WTC11 (cell line): Measurements from ENCODE around the gene LPIN2. TPM values are rescaled to one million over a fixed set of nuclear protein-coding genes. Genes with fewer than 3 reads are reported as not detected.

Experiments
- ATAC-seq: fragments of 200-7000 bp; cut with Tn5 transposase; 2 replicates; pipeline ENCODE4 v1.10.0; 2021; ENCODE audit warnings: mild to moderate bottlenecking, moderate library complexity
- CTCF ChIA-PET: fragments of 300-600 bp; sonication (Branson Sonifier 250); formaldehyde crosslinking; loops from one replicate; lab custom pipeline; 2021; ENCODE audit warnings: antibody characterized with exemption; lab: Charles Lee
- POLR2A ChIA-PET: fragments of 350-600 bp; sonication (Branson Sonifier 250); formaldehyde crosslinking; loops from one replicate; lab custom pipeline; 2021; ENCODE audit warnings: antibody characterized with exemption; lab: Charles Lee
- DNase-seq: peaks from one replicate; pipeline ENCODE4 v3.0.0; 2021; ENCODE audit warnings: low spot score
- H3K27ac Mint-ChIP-seq: 2 replicates; pipeline ENCODE4 v1.8.0; 2021; ENCODE audit warnings: mixed read lengths
- H3K27me3 Mint-ChIP-seq: 2 replicates; pipeline ENCODE4 v1.8.0; 2021; ENCODE audit warnings: low read depth, mild to moderate bottlenecking, moderate library complexity, mixed read lengths
- H3K36me3 Mint-ChIP-seq: 2 replicates; pipeline ENCODE4 v1.8.0; 2021; ENCODE audit warnings: mixed read lengths
- H3K4me1 Mint-ChIP-seq: 2 replicates; pipeline ENCODE4 v1.8.0; 2022; ENCODE audit warnings: mixed read lengths
- H3K4me3 Mint-ChIP-seq: 2 replicates; pipeline ENCODE4 v1.8.0; 2021; ENCODE audit warnings: mild to moderate bottlenecking, moderate library complexity, mixed read lengths
- H3K9me3 Mint-ChIP-seq: 2 replicates; pipeline ENCODE4 v1.8.0; 2021; ENCODE audit warnings: mixed read lengths
- CREB1 ChIP-seq: sonication (generic); formaldehyde crosslinking; IDR thresholded peaks from 2 replicates; pipeline ENCODE4 v1.8.0; 2023; ENCODE audit warnings: mild to moderate bottlenecking, missing genetic modification reagents
- ELF4 ChIP-seq: sonication (generic); formaldehyde crosslinking; IDR thresholded peaks from 2 replicates; pipeline ENCODE4 v1.8.1; 2022; ENCODE audit warnings: low read depth, mild to moderate bottlenecking, moderate library complexity, missing genetic modification reagents
- ETV6 ChIP-seq: sonication (generic); formaldehyde crosslinking; IDR thresholded peaks from 2 replicates; pipeline ENCODE4 v1.8.1; 2022; ENCODE audit warnings: mild to moderate bottlenecking, missing genetic modification reagents
- FOXP1 ChIP-seq: sonication (generic); formaldehyde crosslinking; IDR thresholded peaks from 2 replicates; pipeline ENCODE4 v1.8.0; 2022; ENCODE audit warnings: missing genetic modification reagents, mild to moderate bottlenecking, moderate library complexity, borderline replicate concordance
- GRHL2 ChIP-seq: fragments of 250-450 bp; sonication (Bioruptor Pico); IDR thresholded peaks from 2 replicates; pipeline ENCODE4 v1.8.0; 2022; ENCODE audit warnings: mild to moderate bottlenecking, moderate library complexity; ENCODE audit not compliant: insufficient replicate concordance, severe bottlenecking
- IRF2 ChIP-seq: sonication (generic); formaldehyde crosslinking; IDR thresholded peaks from 2 replicates; pipeline ENCODE4 v1.8.0; 2022; ENCODE audit warnings: low read depth, missing genetic modification reagents, borderline replicate concordance
- JAZF1 ChIP-seq: fragments of 250-450 bp; sonication (Bioruptor Pico); IDR thresholded peaks from 2 replicates; pipeline ENCODE4 v1.9.0; 2021; ENCODE audit warnings: moderate library complexity, mild to moderate bottlenecking, inconsistent platforms
- KAT7 ChIP-seq: sonication (generic); formaldehyde crosslinking; IDR thresholded peaks from 2 replicates; pipeline ENCODE4 v1.8.1; 2023; ENCODE audit warnings: missing genetic modification reagents, mild to moderate bottlenecking, borderline replicate concordance
- MYBL2 ChIP-seq: sonication (generic); formaldehyde crosslinking; IDR thresholded peaks from 2 replicates; pipeline ENCODE4 v1.8.1; 2023; ENCODE audit warnings: mild to moderate bottlenecking, moderate library complexity, missing genetic modification reagents
- SOX15 ChIP-seq: fragments of 250-450 bp; sonication (Bioruptor Pico); IDR thresholded peaks from 2 replicates; pipeline ENCODE4 v1.9.0; 2021; ENCODE audit warnings: mild to moderate bottlenecking
- SP1 ChIP-seq: sonication (generic); formaldehyde crosslinking; conservative IDR thresholded peaks from 2 replicates; pipeline ENCODE4 v1.8.1; 2022; ENCODE audit warnings: missing genetic modification reagents
- TEAD4 ChIP-seq: sonication (generic); formaldehyde crosslinking; IDR thresholded peaks from 2 replicates; pipeline ENCODE4 v1.8.0; 2022; ENCODE audit warnings: mild to moderate bottlenecking, missing genetic modification reagents
- ZNF121 ChIP-seq: sonication (generic); formaldehyde crosslinking; IDR thresholded peaks from 2 replicates; pipeline ENCODE4 v1.8.0; 2023; ENCODE audit warnings: missing genetic modification reagents
- ZNF138 ChIP-seq: sonication (generic); formaldehyde crosslinking; conservative IDR thresholded peaks from 2 replicates; pipeline ENCODE4 v1.8.1; 2022; ENCODE audit warnings: mild to moderate bottlenecking, moderate library complexity, missing genetic modification reagents
- ZNF232 ChIP-seq: sonication (generic); formaldehyde crosslinking; IDR thresholded peaks from 2 replicates; pipeline ENCODE4 v1.8.0; 2022; ENCODE audit warnings: mild to moderate bottlenecking, missing genetic modification reagents
- ZNF317 ChIP-seq: sonication (generic); formaldehyde crosslinking; IDR thresholded peaks from 2 replicates; pipeline ENCODE4 v1.8.1; 2023; ENCODE audit warnings: low read depth, mild to moderate bottlenecking, moderate library complexity, missing genetic modification reagents, borderline replicate concordance
- ZNF423 ChIP-seq: fragments of 250-450 bp; sonication (Bioruptor Pico); IDR thresholded peaks from 2 replicates; pipeline ENCODE4 v2.1.2; 2022; ENCODE audit warnings: mild to moderate bottlenecking, moderate library complexity
- ZNF671 ChIP-seq: fragments of 250-450 bp; sonication (Bioruptor Pico); IDR thresholded peaks from 2 replicates; pipeline ENCODE4 v1.8.0; 2021; ENCODE audit warnings: mild to moderate bottlenecking
- total RNA-seq: library from RNA; stranded (reverse); gene quantifications from 3 replicates; pipeline ENCODE4 v1.2.3, GENCODE V29; 2021
- TF ChIP-seq, protein P1 (sequence below): sonication (generic); formaldehyde crosslinking; IDR thresholded peaks from 2 replicates; pipeline ENCODE4 v1.8.1; 2023; ENCODE audit warnings: mild to moderate bottlenecking, missing genetic modification reagents, moderate library complexity
- TF ChIP-seq, protein P2 (sequence below): sonication (generic); formaldehyde crosslinking; IDR thresholded peaks from 2 replicates; pipeline ENCODE4 v1.8.1; 2023; ENCODE audit warnings: mild to moderate bottlenecking, missing genetic modification reagents, borderline replicate concordance
- TF ChIP-seq, protein P3 (sequence below): sonication (generic); formaldehyde crosslinking; IDR thresholded peaks from 2 replicates; pipeline ENCODE4 v1.8.0; 2023; ENCODE audit warnings: missing genetic modification reagents
- TF ChIP-seq, protein P4 (sequence below): sonication (generic); formaldehyde crosslinking; conservative IDR thresholded peaks from 2 replicates; pipeline ENCODE4 v1.8.1; 2022; ENCODE audit warnings: mild to moderate bottlenecking, missing genetic modification reagents
- TF ChIP-seq, protein P5 (sequence below): sonication (generic); formaldehyde crosslinking; IDR thresholded peaks from 2 replicates; pipeline ENCODE4 v1.8.0; 2023; ENCODE audit warnings: missing genetic modification reagents, mild to moderate bottlenecking, borderline replicate concordance
- TF ChIP-seq, protein P6 (sequence below): sonication (generic); formaldehyde crosslinking; IDR thresholded peaks from 2 replicates; pipeline ENCODE4 v1.8.0; 2022; ENCODE audit warnings: mild to moderate bottlenecking, missing genetic modification reagents

LPIN2 gene
- total RNA-seq, 1 experiment from 2014 or later: 11.8 TPM

DNA sequence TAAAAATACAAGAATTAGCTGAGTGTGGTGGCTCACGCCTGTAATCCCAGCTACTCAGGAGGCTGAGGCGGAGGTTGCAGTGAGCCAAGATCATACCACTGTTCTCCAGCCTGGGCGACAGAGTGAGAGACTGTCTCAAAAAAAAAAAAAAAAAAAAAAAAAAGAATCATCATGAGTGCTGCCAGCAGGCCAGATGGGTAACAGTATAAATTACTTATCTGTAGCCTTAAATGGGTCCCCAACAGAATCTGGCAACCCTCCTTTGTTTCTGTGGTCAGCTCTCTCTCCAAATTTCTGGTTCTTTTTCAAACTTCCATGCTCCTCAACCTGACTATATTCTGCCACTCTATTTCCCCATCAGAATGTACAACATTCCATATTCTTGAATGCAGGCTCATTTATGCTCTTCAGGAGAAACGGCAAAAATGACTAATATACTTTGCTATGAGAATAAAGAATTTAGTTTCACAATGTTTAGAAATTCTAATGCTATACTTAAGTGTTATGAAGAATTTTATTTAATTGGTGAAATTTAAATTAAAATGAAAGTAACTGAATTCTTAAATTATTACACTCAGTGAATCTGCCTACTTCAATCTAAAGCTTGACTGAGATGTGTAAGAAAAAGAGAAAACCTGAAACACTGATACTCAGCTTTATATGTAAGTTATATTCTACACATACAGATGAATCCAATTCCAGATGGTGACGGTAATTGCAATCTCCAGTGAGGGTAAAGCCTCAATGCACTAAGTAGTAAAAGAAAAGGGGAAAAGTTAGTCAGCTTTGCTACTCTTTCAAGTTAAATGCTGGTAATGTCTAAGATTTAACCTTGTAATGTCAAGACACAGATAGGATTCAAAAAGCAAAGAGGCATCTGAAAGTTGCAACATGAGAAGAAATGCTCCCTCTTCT lies 24.8 kb downstream of the LPIN2 start (continued):
- TF ChIP-seq, protein P1, sequence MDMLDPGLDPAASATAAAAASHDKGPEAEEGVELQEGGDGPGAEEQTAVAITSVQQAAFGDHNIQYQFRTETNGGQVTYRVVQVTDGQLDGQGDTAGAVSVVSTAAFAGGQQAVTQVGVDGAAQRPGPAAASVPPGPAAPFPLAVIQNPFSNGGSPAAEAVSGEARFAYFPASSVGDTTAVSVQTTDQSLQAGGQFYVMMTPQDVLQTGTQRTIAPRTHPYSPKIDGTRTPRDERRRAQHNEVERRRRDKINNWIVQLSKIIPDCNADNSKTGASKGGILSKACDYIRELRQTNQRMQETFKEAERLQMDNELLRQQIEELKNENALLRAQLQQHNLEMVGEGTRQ (CRISPR knock-in tag): no peak
- TF ChIP-seq IRF2 (CRISPR knock-in tag): no peak
- TF ChIP-seq ELF4 (CRISPR knock-in tag): no peak
- TF ChIP-seq MYBL2 (CRISPR knock-in tag): no peak
- TF ChIP-seq JAZF1 (CRISPR knock-in tag): no peak
- TF ChIP-seq ZNF138 (CRISPR knock-in tag): no peak
- TF ChIP-seq, protein P2, sequence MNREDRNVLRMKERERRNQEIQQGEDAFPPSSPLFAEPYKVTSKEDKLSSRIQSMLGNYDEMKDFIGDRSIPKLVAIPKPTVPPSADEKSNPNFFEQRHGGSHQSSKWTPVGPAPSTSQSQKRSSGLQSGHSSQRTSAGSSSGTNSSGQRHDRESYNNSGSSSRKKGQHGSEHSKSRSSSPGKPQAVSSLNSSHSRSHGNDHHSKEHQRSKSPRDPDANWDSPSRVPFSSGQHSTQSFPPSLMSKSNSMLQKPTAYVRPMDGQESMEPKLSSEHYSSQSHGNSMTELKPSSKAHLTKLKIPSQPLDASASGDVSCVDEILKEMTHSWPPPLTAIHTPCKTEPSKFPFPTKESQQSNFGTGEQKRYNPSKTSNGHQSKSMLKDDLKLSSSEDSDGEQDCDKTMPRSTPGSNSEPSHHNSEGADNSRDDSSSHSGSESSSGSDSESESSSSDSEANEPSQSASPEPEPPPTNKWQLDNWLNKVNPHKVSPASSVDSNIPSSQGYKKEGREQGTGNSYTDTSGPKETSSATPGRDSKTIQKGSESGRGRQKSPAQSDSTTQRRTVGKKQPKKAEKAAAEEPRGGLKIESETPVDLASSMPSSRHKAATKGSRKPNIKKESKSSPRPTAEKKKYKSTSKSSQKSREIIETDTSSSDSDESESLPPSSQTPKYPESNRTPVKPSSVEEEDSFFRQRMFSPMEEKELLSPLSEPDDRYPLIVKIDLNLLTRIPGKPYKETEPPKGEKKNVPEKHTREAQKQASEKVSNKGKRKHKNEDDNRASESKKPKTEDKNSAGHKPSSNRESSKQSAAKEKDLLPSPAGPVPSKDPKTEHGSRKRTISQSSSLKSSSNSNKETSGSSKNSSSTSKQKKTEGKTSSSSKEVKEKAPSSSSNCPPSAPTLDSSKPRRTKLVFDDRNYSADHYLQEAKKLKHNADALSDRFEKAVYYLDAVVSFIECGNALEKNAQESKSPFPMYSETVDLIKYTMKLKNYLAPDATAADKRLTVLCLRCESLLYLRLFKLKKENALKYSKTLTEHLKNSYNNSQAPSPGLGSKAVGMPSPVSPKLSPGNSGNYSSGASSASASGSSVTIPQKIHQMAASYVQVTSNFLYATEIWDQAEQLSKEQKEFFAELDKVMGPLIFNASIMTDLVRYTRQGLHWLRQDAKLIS (CRISPR knock-in tag): no peak
- no peak for TF ChIP-seq ZNF317 (CRISPR knock-in tag)
- TF ChIP-seq SOX15 (CRISPR knock-in tag): no peak
- TF ChIP-seq, protein P3, sequence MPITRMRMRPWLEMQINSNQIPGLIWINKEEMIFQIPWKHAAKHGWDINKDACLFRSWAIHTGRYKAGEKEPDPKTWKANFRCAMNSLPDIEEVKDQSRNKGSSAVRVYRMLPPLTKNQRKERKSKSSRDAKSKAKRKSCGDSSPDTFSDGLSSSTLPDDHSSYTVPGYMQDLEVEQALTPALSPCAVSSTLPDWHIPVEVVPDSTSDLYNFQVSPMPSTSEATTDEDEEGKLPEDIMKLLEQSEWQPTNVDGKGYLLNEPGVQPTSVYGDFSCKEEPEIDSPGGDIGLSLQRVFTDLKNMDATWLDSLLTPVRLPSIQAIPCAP (CRISPR knock-in tag): no peak
- TF ChIP-seq ZNF671: no peak

DNA sequence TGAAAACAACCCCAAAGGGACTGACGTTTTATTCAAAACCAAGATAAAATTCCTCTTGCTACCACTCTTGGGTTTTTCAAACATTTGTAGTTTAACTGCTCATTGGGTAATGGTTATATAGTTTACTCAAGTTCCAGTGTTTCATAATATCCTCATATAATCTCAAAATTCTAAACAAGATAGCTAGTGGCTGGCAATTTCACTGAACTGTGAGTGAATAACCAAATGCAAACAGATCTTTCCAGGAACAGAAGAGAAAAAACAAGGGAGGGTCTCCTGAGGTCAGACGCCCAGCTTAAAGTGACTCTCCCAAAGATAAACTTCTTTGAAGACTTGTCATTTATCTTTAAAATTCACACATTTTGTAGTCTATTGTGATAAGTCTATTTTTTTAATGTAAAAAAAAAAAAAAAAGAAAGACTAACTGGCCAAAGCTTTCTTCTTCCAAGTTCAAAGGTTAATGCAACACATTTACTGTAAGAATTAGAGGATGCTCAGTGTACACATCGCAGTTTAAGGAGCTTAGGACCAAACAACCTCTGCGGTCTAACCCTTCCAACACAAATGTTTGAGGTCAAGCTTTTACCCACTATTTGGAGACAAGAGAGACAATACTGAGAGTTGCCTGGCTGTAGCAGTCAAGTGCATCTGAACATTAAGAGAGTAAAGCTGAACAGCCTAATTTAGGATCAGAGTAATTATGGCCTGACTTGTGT lies 26.6 kb downstream of the LPIN2 start:
- ChIA-PET POLR2A (interaction anchor here (0.6 kb wide), 1 partner anchor 192 kb away, joined by 8 read pairs; no protein-coding TSS in a partner anchor), CTCF (interaction anchor here (0.6 to 2.2 kb wide), 13 partner anchors 8 to 143 kb away, joined by 3 to 13 read pairs (median 4); no protein-coding TSS in a partner anchor)
- no peak overlapping the region; the same call in 1 of the 2 replicates for H3K27ac Mint-ChIP-seq
- no peak overlapping the region for H3K4me3 Mint-ChIP-seq
- DNase-seq (no peak), ATAC-seq (no peak)
- peaks cover 13% of the 10 kb centered on the region; the same call in 1 of the 2 replicates for H3K36me3 Mint-ChIP-seq
- no peaks in the 10 kb centered on the region for H3K9me3 Mint-ChIP-seq
- H3K27me3 Mint-ChIP-seq: no peaks in the 10 kb centered on the region
- peaks cover 32% of the 10 kb centered on the region for H3K4me1 Mint-ChIP-seq
- no peak for TF ChIP-seq KAT7 (CRISPR knock-in tag)
- no peak for TF ChIP-seq GRHL2 (CRISPR knock-in tag)
- TF ChIP-seq, protein P4, sequence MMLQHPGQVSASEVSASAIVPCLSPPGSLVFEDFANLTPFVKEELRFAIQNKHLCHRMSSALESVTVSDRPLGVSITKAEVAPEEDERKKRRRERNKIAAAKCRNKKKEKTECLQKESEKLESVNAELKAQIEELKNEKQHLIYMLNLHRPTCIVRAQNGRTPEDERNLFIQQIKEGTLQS (CRISPR knock-in tag): no peak
- TF ChIP-seq TEAD4 (CRISPR knock-in tag): no peak
- no peak for TF ChIP-seq FOXP1 (CRISPR knock-in tag)
- no peak for TF ChIP-seq ELF4 (CRISPR knock-in tag)
- TF ChIP-seq, protein P5, sequence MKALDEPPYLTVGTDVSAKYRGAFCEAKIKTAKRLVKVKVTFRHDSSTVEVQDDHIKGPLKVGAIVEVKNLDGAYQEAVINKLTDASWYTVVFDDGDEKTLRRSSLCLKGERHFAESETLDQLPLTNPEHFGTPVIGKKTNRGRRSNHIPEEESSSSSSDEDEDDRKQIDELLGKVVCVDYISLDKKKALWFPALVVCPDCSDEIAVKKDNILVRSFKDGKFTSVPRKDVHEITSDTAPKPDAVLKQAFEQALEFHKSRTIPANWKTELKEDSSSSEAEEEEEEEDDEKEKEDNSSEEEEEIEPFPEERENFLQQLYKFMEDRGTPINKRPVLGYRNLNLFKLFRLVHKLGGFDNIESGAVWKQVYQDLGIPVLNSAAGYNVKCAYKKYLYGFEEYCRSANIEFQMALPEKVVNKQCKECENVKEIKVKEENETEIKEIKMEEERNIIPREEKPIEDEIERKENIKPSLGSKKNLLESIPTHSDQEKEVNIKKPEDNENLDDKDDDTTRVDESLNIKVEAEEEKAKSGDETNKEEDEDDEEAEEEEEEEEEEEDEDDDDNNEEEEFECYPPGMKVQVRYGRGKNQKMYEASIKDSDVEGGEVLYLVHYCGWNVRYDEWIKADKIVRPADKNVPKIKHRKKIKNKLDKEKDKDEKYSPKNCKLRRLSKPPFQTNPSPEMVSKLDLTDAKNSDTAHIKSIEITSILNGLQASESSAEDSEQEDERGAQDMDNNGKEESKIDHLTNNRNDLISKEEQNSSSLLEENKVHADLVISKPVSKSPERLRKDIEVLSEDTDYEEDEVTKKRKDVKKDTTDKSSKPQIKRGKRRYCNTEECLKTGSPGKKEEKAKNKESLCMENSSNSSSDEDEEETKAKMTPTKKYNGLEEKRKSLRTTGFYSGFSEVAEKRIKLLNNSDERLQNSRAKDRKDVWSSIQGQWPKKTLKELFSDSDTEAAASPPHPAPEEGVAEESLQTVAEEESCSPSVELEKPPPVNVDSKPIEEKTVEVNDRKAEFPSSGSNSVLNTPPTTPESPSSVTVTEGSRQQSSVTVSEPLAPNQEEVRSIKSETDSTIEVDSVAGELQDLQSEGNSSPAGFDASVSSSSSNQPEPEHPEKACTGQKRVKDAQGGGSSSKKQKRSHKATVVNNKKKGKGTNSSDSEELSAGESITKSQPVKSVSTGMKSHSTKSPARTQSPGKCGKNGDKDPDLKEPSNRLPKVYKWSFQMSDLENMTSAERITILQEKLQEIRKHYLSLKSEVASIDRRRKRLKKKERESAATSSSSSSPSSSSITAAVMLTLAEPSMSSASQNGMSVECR: no peak
- no peak for TF ChIP-seq ZNF232 (CRISPR knock-in tag)
- TF ChIP-seq ZNF423 (CRISPR knock-in tag): no peak
- no peak for TF ChIP-seq ETV6 (CRISPR knock-in tag)
- TF ChIP-seq SP1 (CRISPR knock-in tag): no peak
- no peak for TF ChIP-seq CREB1 (CRISPR knock-in tag)
- TF ChIP-seq, protein P6, sequence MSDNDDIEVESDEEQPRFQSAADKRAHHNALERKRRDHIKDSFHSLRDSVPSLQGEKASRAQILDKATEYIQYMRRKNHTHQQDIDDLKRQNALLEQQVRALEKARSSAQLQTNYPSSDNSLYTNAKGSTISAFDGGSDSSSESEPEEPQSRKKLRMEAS (CRISPR knock-in tag): no peak
- TF ChIP-seq ZNF317 (CRISPR knock-in tag): no peak
- TF ChIP-seq ZNF121 (CRISPR knock-in tag): no peak
